ENCODE data around the gene NF1. TPM values are rescaled to one million over a fixed set of nuclear protein-coding genes. Genes with fewer than 3 reads are reported as not detected.

The NF1 gene
- total RNA-seq, 4 donors from 2014 or later: 61.4 to 81.2 (median 66.6) TPM

DNA sequence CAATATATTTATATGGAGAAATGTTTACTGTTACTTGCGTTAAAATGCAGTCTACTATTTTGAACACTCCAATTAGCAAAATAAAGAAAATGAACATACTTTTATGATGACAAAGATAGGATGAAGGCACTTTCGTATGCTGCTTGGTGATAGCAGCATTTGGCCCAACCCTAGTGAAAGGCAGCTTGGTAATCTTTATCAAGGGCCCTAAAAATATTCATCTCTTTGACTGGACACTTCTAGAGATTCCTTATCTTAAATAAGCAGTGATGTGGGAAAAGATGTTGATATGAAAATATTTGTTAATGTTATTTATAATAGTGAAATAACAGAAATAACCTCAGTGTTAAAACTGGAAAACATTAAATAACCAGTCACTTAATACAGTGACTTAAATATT lies 79.4 kb downstream of the NF1 start:
- TF ChIP-seq, protein P1, sequence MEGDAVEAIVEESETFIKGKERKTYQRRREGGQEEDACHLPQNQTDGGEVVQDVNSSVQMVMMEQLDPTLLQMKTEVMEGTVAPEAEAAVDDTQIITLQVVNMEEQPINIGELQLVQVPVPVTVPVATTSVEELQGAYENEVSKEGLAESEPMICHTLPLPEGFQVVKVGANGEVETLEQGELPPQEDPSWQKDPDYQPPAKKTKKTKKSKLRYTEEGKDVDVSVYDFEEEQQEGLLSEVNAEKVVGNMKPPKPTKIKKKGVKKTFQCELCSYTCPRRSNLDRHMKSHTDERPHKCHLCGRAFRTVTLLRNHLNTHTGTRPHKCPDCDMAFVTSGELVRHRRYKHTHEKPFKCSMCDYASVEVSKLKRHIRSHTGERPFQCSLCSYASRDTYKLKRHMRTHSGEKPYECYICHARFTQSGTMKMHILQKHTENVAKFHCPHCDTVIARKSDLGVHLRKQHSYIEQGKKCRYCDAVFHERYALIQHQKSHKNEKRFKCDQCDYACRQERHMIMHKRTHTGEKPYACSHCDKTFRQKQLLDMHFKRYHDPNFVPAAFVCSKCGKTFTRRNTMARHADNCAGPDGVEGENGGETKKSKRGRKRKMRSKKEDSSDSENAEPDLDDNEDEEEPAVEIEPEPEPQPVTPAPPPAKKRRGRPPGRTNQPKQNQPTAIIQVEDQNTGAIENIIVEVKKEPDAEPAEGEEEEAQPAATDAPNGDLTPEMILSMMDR (IDR thresholded peaks at IDR 0.05; ENCODE audit: low read depth): no peak

DNA sequence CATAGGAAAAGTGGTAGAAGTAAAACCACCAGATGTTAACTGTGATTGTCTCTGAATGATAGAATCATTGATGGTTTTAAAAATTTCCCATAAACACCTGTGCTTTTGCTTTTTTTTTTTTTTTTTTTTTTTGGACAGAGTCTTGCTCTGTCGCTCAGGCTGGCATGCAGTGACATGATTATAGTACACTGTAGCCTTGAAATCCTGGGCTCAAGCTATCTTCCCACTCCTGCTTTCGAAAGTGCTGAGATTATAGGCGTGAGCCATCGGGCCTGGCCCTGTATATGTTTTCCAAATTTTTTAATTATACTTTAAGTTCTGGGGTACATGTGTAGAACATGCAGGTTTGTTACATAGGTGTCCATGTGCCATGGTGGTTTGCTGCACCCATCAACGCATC lies 80.5 kb downstream of the NF1 start:
- TF ChIP-seq, protein P1 (IDR thresholded peaks at IDR 0.05; ENCODE audit: low read depth): no peak

DNA sequence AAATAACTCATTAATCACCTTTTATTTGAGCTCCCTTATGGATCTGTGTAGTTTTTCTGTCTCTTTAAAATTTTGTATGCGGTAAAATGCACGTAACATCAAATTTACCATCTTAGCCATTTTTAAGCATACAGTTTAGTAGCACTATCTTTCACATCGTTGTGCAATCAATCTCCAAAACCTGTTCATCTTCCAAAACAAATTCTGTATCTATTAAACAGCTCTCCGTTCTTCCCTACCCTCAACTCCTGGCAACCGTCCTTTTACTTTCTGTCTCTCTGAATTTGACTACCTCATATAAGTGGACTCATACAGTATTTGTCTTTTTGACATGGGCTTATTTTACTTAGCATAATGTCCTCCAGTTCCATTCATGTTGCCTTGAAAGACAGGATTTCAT lies 100.5 kb downstream of the NF1 start:
- TF ChIP-seq, protein P1 (IDR thresholded peaks at IDR 0.05; ENCODE audit: low read depth): no peak

DNA sequence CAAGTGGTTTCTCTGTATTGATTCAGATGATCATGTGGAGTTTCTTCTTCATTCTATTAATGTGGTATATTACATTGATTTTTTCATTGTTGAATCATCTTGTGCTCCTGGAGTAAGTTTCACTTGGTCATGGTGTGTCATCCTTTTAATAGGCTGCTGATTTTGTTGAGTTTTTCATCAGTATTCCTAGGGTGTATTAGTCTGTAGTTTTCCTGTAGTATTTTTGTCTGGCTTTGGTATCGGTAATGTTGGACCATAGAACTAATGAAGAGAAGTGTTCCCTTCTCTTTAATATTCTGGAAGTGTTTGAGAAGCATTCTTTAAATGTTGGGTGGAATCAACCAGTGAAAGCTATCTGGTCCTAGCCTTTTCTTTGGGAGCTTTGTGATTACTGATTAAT lies 103.2 kb downstream of the NF1 start:
- TF ChIP-seq, protein P1 (IDR thresholded peaks at IDR 0.05; ENCODE audit: low read depth): no peak

DNA sequence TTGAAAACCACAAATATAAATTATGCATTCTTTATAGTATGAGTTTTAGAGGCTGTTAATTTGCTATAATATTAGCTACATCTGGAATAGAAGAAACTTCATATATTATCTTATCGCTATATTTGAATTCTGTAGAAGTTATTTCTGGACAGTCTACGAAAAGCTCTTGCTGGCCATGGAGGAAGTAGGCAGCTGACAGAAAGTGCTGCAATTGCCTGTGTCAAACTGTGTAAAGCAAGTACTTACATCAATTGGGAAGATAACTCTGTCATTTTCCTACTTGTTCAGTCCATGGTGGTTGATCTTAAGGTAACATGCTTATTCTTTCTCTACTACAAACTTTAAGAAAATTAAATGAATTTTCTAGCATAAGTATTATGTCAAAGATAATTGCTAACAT lies 105.5 kb downstream of the NF1 start:
- TF ChIP-seq, protein P1 (IDR thresholded peaks at IDR 0.05; ENCODE audit: low read depth): no peak

DNA sequence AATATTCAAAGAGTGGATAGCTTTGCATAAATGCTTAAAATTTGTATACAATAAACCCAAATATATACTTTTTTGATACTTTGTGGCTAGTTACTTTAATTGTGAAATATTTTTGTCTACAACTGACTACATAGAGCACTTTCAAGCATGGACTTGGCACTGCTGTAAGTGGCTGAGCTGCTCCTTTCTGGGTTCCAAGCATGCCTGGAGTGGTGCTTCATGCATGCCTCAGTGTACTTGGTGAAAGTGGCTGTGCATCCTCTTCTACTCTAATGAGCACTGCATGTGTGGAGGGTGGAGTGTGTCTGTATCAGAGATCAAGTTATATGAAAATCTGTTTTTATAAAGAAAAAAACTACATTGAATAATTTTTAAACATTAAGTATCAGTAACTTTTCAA lies 108.2 kb downstream of the NF1 start:
- TF ChIP-seq, protein P1 (IDR thresholded peaks at IDR 0.05; ENCODE audit: low read depth): no peak

DNA sequence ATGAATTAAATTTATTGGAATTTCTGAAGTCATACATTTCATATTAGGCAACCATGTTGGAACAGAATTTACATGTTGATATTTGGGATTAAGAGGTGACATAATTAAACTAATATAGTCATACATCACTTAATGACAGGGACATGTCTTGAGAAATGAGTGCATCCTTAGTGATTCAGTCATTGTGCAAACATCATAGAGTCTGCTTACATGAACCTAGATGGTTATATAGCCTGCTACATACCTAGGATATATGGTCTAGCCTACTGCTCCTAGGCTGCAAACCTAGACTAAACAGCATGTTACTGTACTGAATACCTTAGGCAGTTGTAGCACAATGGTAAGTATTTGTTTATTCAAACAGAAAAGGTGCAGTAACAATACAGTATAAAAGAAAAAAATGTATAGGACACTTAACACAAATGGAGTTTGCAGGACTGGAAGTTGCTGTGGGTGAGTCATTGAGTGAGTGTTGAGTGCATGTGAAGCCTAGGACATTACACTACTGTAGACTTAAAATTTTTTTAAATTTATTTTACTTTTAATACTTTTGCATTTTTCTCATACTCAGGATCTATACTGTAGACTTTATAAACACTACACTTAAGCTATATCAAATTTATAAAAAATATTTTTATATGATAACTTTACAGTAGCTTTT lies 116.7 kb downstream of the NF1 start:
- TF ChIP-seq, protein P1 (IDR thresholded peaks at IDR 0.05; ENCODE audit: low read depth): no peak

Measured in subcutaneous adipose tissue (tissue), 4 donors.